ENCODE results near the gene TOR2A. TPM values are rescaled to one million over a fixed set of nuclear protein-coding genes. Genes with fewer than 3 reads are reported as not detected.

The TOR2A gene
- total RNA-seq, 1 donor from 2014 or later, result 21.9 TPM

- Mint-ChIP-seq H3K36me3 (no peaks in the 10 kb centered on the region), H3K27ac (no peak overlapping the region), H3K9me3 (no peaks in the 10 kb centered on the region), H3K4me3 (no peak overlapping the region), H3K27me3 (no peaks in the 10 kb centered on the region), H3K4me1 (ENCODE audit: unreplicated experiment) (peaks cover 11% of the 10 kb centered on the region)
- DNase-seq (ENCODE audit: extremely low spot score, unreplicated experiment), result peak; percentile 64
- no peak for TF ChIP-seq CTCF (conservative IDR thresholded peaks at IDR 0.05)
These were observed 3.2 kb downstream of the TOR2A start for GRCh38 chr9:127731938-127732337.

- peaks cover 11% of the 10 kb centered on the region for H3K4me1 Mint-ChIP-seq (ENCODE audit: unreplicated experiment)
- H3K27me3 Mint-ChIP-seq, result no peaks in the 10 kb centered on the region
- no peak for DNase-seq (ENCODE audit: extremely low spot score, unreplicated experiment)
- no peaks in the 10 kb centered on the region for H3K9me3 Mint-ChIP-seq
- H3K4me3 Mint-ChIP-seq, result no peak overlapping the region
- no peak overlapping the region for H3K27ac Mint-ChIP-seq
- H3K36me3 Mint-ChIP-seq, result no peaks in the 10 kb centered on the region
- no peak for TF ChIP-seq CTCF (conservative IDR thresholded peaks at IDR 0.05)
These were observed 4.2 kb downstream of the TOR2A start for GRCh38 chr9:127730799-127731410.

- TF ChIP-seq CTCF (conservative IDR thresholded peaks at IDR 0.05), result no peak
- Mint-ChIP-seq H3K4me3 (no peak overlapping the region), H3K27me3 (no peaks in the 10 kb centered on the region), H3K36me3 (no peaks in the 10 kb centered on the region), H3K27ac (no peak overlapping the region), H3K4me1 (ENCODE audit: unreplicated experiment) (peaks cover 7% of the 10 kb centered on the region), H3K9me3 (no peaks in the 10 kb centered on the region)
- DNase-seq (ENCODE audit: extremely low spot score, unreplicated experiment), result no peak
These were observed 4.8 kb downstream of the TOR2A start for GRCh38 chr9:127730262-127730661.

GRCh38 chr9:127729522-127730256 lies 5.4 kb downstream of the TOR2A start:
- no peaks in the 10 kb centered on the region for H3K27me3 Mint-ChIP-seq
- H3K27ac Mint-ChIP-seq, result no peak overlapping the region
- no peak overlapping the region for H3K4me3 Mint-ChIP-seq

GRCh38 chr9:127728808-127729207 lies 6.3 kb downstream of the TOR2A start:
- no peak for DNase-seq (ENCODE audit: extremely low spot score, unreplicated experiment)
- Mint-ChIP-seq H3K4me1 (ENCODE audit: unreplicated experiment) (peaks cover 3% of the 10 kb centered on the region), H3K27ac (no peak overlapping the region), H3K27me3 (no peaks in the 10 kb centered on the region), H3K36me3 (no peaks in the 10 kb centered on the region), H3K4me3 (no peak overlapping the region), H3K9me3 (no peaks in the 10 kb centered on the region)
- no peak for TF ChIP-seq CTCF (conservative IDR thresholded peaks at IDR 0.05)

More at GRCh38 chr9:127729522-127730256, 5.4 kb downstream of the TOR2A start:
- Mint-ChIP-seq H3K36me3 (no peaks in the 10 kb centered on the region), H3K4me1 (ENCODE audit: unreplicated experiment) (peaks cover 6% of the 10 kb centered on the region), H3K9me3 (no peaks in the 10 kb centered on the region)
- DNase-seq (ENCODE audit: extremely low spot score, unreplicated experiment), result no peak
- no peak for TF ChIP-seq CTCF (conservative IDR thresholded peaks at IDR 0.05)

Measured in type B pancreatic cell (in vitro differentiated cells).